ENCODE results near the gene ZBTB38. TPM values are rescaled to one million over a fixed set of nuclear protein-coding genes. Genes with fewer than 3 reads are reported as not detected.

Gene ZBTB38
- total RNA-seq, 1 donor from 2014 or later = 159 TPM

- no peak for DNase-seq (ENCODE audit: low spot score)
Measured at GRCh38 chr3:141366285-141367037, 1.8 kb upstream of the ZBTB38 start.

GRCh38 chr3:141367038-141367730, 1.1 kb upstream of the ZBTB38 start:
- no peak for DNase-seq (ENCODE audit: low spot score)

GRCh38 chr3:141368925-141369794, 856 bp downstream of the ZBTB38 start:
- no peak for DNase-seq (ENCODE audit: low spot score)

GRCh38 chr3:141370065-141370533, 1.8 kb downstream of the ZBTB38 start:
- DNase-seq (ENCODE audit: low spot score) = peak; percentile 78

GRCh38 chr3:141371882-141372281, 3.6 kb downstream of the ZBTB38 start:
- peak; percentile 60 for DNase-seq (ENCODE audit: low spot score)

GRCh38 chr3:141372656-141373055, 4.4 kb downstream of the ZBTB38 start:
- DNase-seq (ENCODE audit: low spot score) = no peak

GRCh38 chr3:141373232-141373631, 4.9 kb downstream of the ZBTB38 start:
- DNase-seq (ENCODE audit: low spot score) = no peak

GRCh38 chr3:141373768-141374526, 5.6 kb downstream of the ZBTB38 start:
- no peak for DNase-seq (ENCODE audit: low spot score)

- DNase-seq (ENCODE audit: low spot score) = no peak
Measured at GRCh38 chr3:141375381-141376301, 7.3 kb downstream of the ZBTB38 start.

- no peak for DNase-seq (ENCODE audit: low spot score)
Measured at GRCh38 chr3:141377377-141377776, 9.1 kb downstream of the ZBTB38 start.

GRCh38 chr3:141378556-141378955, 10.3 kb downstream of the ZBTB38 start:
- DNase-seq (ENCODE audit: low spot score) = no peak

- DNase-seq (ENCODE audit: low spot score) = no peak
Measured at GRCh38 chr3:141379250-141379966, 11.1 kb downstream of the ZBTB38 start.

GRCh38 chr3:141380279-141380678, 12.0 kb downstream of the ZBTB38 start:
- DNase-seq (ENCODE audit: low spot score) = no peak

GRCh38 chr3:141380987-141381386, 12.7 kb downstream of the ZBTB38 start:
- no peak for DNase-seq (ENCODE audit: low spot score)

- DNase-seq (ENCODE audit: low spot score) = no peak
Measured at GRCh38 chr3:141382571-141382970, 14.3 kb downstream of the ZBTB38 start.

- no peak for DNase-seq (ENCODE audit: low spot score)
Measured at GRCh38 chr3:141383555-141384129, 15.3 kb downstream of the ZBTB38 start.

- no peak for DNase-seq (ENCODE audit: low spot score)
Measured at GRCh38 chr3:141384157-141384556, 15.9 kb downstream of the ZBTB38 start.

- no peak for DNase-seq (ENCODE audit: low spot score)
Measured at GRCh38 chr3:141384575-141384974, 16.3 kb downstream of the ZBTB38 start.

- DNase-seq (ENCODE audit: low spot score) = no peak
Measured at GRCh38 chr3:141385406-141386125, 17.3 kb downstream of the ZBTB38 start.

All from mucosa of gallbladder (tissue), 1 donor.